ENCODE measurements around the gene DHX36. TPM values are rescaled to one million over a fixed set of nuclear protein-coding genes. Genes with fewer than 3 reads are reported as not detected.
A peak's percentile ranks its signal among the peaks of the same experiment; 100 is the strongest.

Gene DHX36
- total and polyA plus RNA-seq, 3 experiments from 2014 or later = 19.9 to 86.8 (median 74.6) TPM

DNA sequence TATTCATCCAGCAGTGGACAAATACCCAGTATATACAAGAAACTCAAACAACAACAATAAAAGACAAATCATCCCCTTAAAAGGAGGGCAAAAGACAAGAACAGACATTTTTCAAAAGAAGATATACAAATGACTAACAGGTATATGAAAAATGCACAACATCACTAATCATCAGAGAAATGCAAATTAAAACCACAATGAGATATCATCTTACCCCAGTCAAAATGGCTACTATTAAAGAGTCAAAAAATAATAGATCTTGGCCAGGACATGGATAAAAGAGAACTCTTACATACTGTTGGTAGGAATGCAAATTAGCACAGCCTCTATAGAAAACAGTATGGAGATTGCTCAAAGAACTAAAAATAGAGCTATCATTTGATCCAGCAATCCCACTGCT, 16.9 kb downstream of the DHX36 start:
- no peaks in the 10 kb centered on the region for H3K9me3 Mint-ChIP-seq
- H3K4me1 Mint-ChIP-seq = peaks cover 22 to 30% (median 25%) of the 10 kb centered on the region in 3 donors
- no peak overlapping the region for H3K4me3 Mint-ChIP-seq
- H3K27me3 Mint-ChIP-seq = no peaks in the 10 kb centered on the region
- Histone ChIP-seq H3K4me1 (ENCODE audit: insufficient read depth, low read length) (no peaks in the 10 kb centered on the region), H3K4me3 (ENCODE audit: low read length) (no peak overlapping the region), H3K36me3 (ENCODE audit: insufficient read depth, low read length) (peaks cover 31% of the 10 kb centered on the region), H3K27me3 (ENCODE audit: insufficient read depth, low read length, poor library complexity, severe bottlenecking) (no peaks in the 10 kb centered on the region), H3K27ac (ENCODE audit: low read depth, low read length) (no peak overlapping the region), H3K9me3 (ENCODE audit: low read length) (no peaks in the 10 kb centered on the region)
- no peak for DNase-seq
- ChIA-PET POLR2A (no interaction called here), CTCF (no interaction called here)
- peak overlapping the region in 6 of 8 donors; percentile 3 to 78 (median 28) for H3K27ac Mint-ChIP-seq
- H3K36me3 Mint-ChIP-seq = peaks cover 0 to 82% (median 22%) of the 10 kb centered on the region in 3 donors

GRCh38 chr3:154304936-154305335, 19.4 kb downstream of the DHX36 start:
- no peaks in the 10 kb centered on the region for H3K27me3 ChIP-seq (ENCODE audit: insufficient read depth, low read length, poor library complexity, severe bottlenecking)
- Mint-ChIP-seq H3K27me3 (no peaks in the 10 kb centered on the region), H3K9me3 (no peaks in the 10 kb centered on the region), H3K27ac (peak overlapping the region in 2 of 8 donors; percentile 57 to 79), H3K4me3 (no peak overlapping the region), H3K4me1 (peaks cover 18 to 31% (median 19%) of the 10 kb centered on the region in 3 donors), H3K36me3 (peaks cover 0 to 97% (median 34%) of the 10 kb centered on the region in 3 donors)
- ChIA-PET CTCF (no interaction called here), POLR2A (no interaction called here)
- H3K36me3 ChIP-seq (ENCODE audit: insufficient read depth, low read length) = peaks cover 48% of the 10 kb centered on the region
- no peak for DNase-seq
- H3K27ac ChIP-seq (ENCODE audit: low read depth, low read length) = no peak overlapping the region
- no peaks in the 10 kb centered on the region for H3K4me1 ChIP-seq (ENCODE audit: insufficient read depth, low read length)
- no peaks in the 10 kb centered on the region for H3K9me3 ChIP-seq (ENCODE audit: low read length)
- H3K4me3 ChIP-seq (ENCODE audit: low read length) = no peak overlapping the region

- CTCF ChIA-PET = no interaction called here
- Histone ChIP-seq H3K4me3 (ENCODE audit: low read length) (no peak overlapping the region), H3K27ac (ENCODE audit: low read depth, low read length) (no peak overlapping the region), H3K27me3 (ENCODE audit: insufficient read depth, low read length, poor library complexity, severe bottlenecking) (no peaks in the 10 kb centered on the region), H3K36me3 (ENCODE audit: insufficient read depth, low read length) (peaks cover 54% of the 10 kb centered on the region), H3K4me1 (ENCODE audit: insufficient read depth, low read length) (no peaks in the 10 kb centered on the region), H3K9me3 (ENCODE audit: low read length) (no peaks in the 10 kb centered on the region)
- H3K27ac Mint-ChIP-seq = peak overlapping the region in 2 of 8 donors; percentile 57 to 79
- no peak for DNase-seq
- H3K36me3 Mint-ChIP-seq = peaks cover 0 to 96% (median 32%) of the 10 kb centered on the region in 3 donors
- H3K9me3 Mint-ChIP-seq = no peaks in the 10 kb centered on the region
- H3K4me3 Mint-ChIP-seq = no peak overlapping the region
- peaks cover 13 to 25% (median 19%) of the 10 kb centered on the region in 3 donors for H3K4me1 Mint-ChIP-seq
- H3K27me3 Mint-ChIP-seq = no peaks in the 10 kb centered on the region
- POLR2A ChIA-PET = no interaction called here
Observed at GRCh38 chr3:154304116-154304786, 20.0 kb downstream of the DHX36 start.

GRCh38 chr3:154301561-154301960, 22.7 kb downstream of the DHX36 start:
- ChIA-PET POLR2A (no interaction called here), CTCF (no interaction called here)
- H3K4me1 ChIP-seq (ENCODE audit: insufficient read depth, low read length) = no peaks in the 10 kb centered on the region
- no peaks in the 10 kb centered on the region for H3K9me3 Mint-ChIP-seq
- H3K4me3 ChIP-seq (ENCODE audit: low read length) = no peak overlapping the region
- no peak overlapping the region for H3K27ac ChIP-seq (ENCODE audit: low read depth, low read length)
- H3K4me1 Mint-ChIP-seq = peaks cover 0 to 12% (median 11%) of the 10 kb centered on the region in 3 donors
- H3K27me3 Mint-ChIP-seq = no peaks in the 10 kb centered on the region
- H3K4me3 Mint-ChIP-seq = no peak overlapping the region
- no peaks in the 10 kb centered on the region for H3K9me3 ChIP-seq (ENCODE audit: low read length)
- DNase-seq = no peak
- H3K36me3 Mint-ChIP-seq = peaks cover 4 to 92% (median 29%) of the 10 kb centered on the region in 3 donors
- peak overlapping the region in 2 of 8 donors; percentile 12 to 47 for H3K27ac Mint-ChIP-seq
- no peaks in the 10 kb centered on the region for H3K27me3 ChIP-seq (ENCODE audit: insufficient read depth, low read length, poor library complexity, severe bottlenecking)
- peaks cover 54% of the 10 kb centered on the region for H3K36me3 ChIP-seq (ENCODE audit: insufficient read depth, low read length)

DNA sequence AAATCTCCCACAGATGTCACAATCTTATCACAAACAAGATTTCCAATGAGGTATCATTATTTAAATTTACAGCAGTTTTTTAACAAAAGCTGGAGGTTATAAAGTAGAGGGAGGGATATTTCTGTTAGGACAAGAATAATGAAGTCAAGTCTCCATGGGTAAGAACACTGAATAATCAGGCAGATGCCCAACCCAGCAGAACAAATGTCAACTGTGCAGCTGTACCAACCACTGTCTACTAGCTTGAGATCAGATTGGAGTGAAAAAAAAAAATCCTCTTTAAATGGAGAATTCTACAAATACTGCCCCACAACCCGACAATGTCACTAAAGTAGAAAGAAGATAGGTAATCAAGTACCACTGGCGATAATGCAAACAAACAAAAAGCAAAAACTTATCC, 30.3 kb downstream of the DHX36 start:
- POLR2A ChIA-PET = no interaction called here

DNA sequence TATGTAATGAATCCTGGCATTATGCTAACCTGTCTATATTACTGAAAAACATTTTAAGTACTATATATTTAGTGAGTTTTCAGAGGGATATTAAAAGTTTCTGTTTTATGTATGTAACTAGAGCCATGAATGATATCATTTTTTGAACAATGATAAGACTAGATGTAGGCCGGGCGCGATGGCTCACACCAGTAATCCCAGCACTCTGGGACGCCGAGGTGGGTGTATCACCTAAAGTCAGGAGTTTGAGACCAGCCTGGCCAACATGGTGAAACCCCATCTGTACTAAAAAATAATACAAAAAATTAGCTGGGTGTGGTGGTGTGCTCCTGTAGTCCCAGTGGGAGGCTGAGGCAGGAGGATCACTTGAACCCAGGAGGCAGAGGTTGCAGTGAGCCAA, 34.1 kb downstream of the DHX36 start:
- Mint-ChIP-seq H3K27me3 (no peaks in the 10 kb centered on the region), H3K4me3 (peak overlapping the region in 1 of 7 donors; percentile 6), H3K36me3 (peaks cover 20 to 87% (median 32%) of the 10 kb centered on the region in 3 donors), H3K27ac (peak overlapping the region in 1 of 8 donors; percentile 33), H3K9me3 (no peaks in the 10 kb centered on the region), H3K4me1 (peaks cover 3 to 23% (median 5%) of the 10 kb centered on the region in 3 donors)
- peaks cover 49% of the 10 kb centered on the region for H3K36me3 ChIP-seq (ENCODE audit: insufficient read depth, low read length)
- H3K9me3 ChIP-seq (ENCODE audit: low read length) = no peaks in the 10 kb centered on the region
- H3K4me3 ChIP-seq (ENCODE audit: low read length) = no peak overlapping the region
- DNase-seq = no peak
- no peaks in the 10 kb centered on the region for H3K27me3 ChIP-seq (ENCODE audit: insufficient read depth, low read length, poor library complexity, severe bottlenecking)
- no peak overlapping the region for H3K27ac ChIP-seq (ENCODE audit: low read depth, low read length)
- CTCF ChIA-PET = no interaction called here
- no peaks in the 10 kb centered on the region for H3K4me1 ChIP-seq (ENCODE audit: insufficient read depth, low read length)
- POLR2A ChIA-PET = no interaction called here

More for the DNA sequence above, 30.3 kb downstream of the DHX36 start:
- Mint-ChIP-seq H3K36me3 (peaks cover 20 to 84% (median 31%) of the 10 kb centered on the region in 3 donors), H3K27ac (peak overlapping the region in 5 of 8 donors; percentile 11 to 66 (median 54)), H3K27me3 (no peaks in the 10 kb centered on the region), H3K9me3 (no peaks in the 10 kb centered on the region), H3K4me3 (no peak overlapping the region), H3K4me1 (peaks cover 4 to 14% (median 6%) of the 10 kb centered on the region in 3 donors)
- no peaks in the 10 kb centered on the region for H3K27me3 ChIP-seq (ENCODE audit: insufficient read depth, low read length, poor library complexity, severe bottlenecking)
- H3K36me3 ChIP-seq (ENCODE audit: insufficient read depth, low read length) = peaks cover 52% of the 10 kb centered on the region
- H3K4me1 ChIP-seq (ENCODE audit: insufficient read depth, low read length) = no peaks in the 10 kb centered on the region
- no peak overlapping the region for H3K27ac ChIP-seq (ENCODE audit: low read depth, low read length)
- CTCF ChIA-PET = no interaction called here
- DNase-seq = no peak
- no peaks in the 10 kb centered on the region for H3K9me3 ChIP-seq (ENCODE audit: low read length)
- H3K4me3 ChIP-seq (ENCODE audit: low read length) = no peak overlapping the region

DNA sequence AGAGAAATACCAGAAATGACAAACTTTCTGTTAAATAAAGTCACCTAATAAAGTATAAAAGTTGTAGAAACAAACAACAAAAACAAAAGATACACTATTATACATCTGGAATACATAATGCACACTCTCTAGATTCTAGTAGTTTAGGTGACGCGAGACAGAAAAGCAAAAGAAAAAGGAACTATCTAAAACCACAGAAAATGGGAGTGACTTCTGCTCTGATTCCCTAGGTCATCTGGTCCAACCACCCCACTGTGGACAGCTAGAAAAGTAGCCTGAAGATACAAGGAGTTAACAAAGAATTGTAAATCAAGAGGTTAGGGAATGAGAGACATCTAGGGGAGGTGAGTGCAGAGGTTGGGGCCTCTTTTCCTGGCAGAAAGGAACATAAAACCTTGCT, 39.1 kb downstream of the DHX36 start:
- H3K27ac ChIP-seq (ENCODE audit: low read depth, low read length) = no peak overlapping the region
- no peaks in the 10 kb centered on the region for H3K27me3 Mint-ChIP-seq
- peak overlapping the region in 2 of 8 donors; percentile 11 to 72 for H3K27ac Mint-ChIP-seq
- peak overlapping the region in 1 of 7 donors; percentile 23 for H3K4me3 Mint-ChIP-seq
- DNase-seq = no peak
- no peaks in the 10 kb centered on the region for H3K9me3 ChIP-seq (ENCODE audit: low read length)
- CTCF ChIA-PET = no interaction called here
- peaks cover 11 to 88% (median 27%) of the 10 kb centered on the region in 3 donors for H3K36me3 Mint-ChIP-seq
- peaks cover 1 to 24% (median 3%) of the 10 kb centered on the region in 3 donors for H3K4me1 Mint-ChIP-seq
- peaks cover 37% of the 10 kb centered on the region for H3K36me3 ChIP-seq (ENCODE audit: insufficient read depth, low read length)
- H3K9me3 Mint-ChIP-seq = no peaks in the 10 kb centered on the region
- H3K4me1 ChIP-seq (ENCODE audit: insufficient read depth, low read length) = no peaks in the 10 kb centered on the region
- POLR2A ChIA-PET = no interaction called here
- H3K27me3 ChIP-seq (ENCODE audit: insufficient read depth, low read length, poor library complexity, severe bottlenecking) = no peaks in the 10 kb centered on the region
- H3K4me3 ChIP-seq (ENCODE audit: low read length) = no peak overlapping the region

GRCh38 chr3:154280161-154280560, 44.1 kb downstream of the DHX36 start:
- POLR2A ChIA-PET = no interaction called here
- no peak overlapping the region for H3K4me3 ChIP-seq (ENCODE audit: low read length)
- CTCF ChIA-PET = no interaction called here

More at GRCh38 chr3:154280161-154280560, 44.1 kb downstream of the DHX36 start:
- Mint-ChIP-seq H3K36me3 (peaks cover 5 to 87% (median 23%) of the 10 kb centered on the region in 3 donors), H3K27ac (peak overlapping the region in 2 of 8 donors; percentile 36 to 48), H3K4me3 (no peak overlapping the region), H3K9me3 (no peaks in the 10 kb centered on the region), H3K4me1 (peaks cover 0 to 9% (median 2%) of the 10 kb centered on the region in 3 donors), H3K27me3 (no peaks in the 10 kb centered on the region)
- Histone ChIP-seq H3K9me3 (ENCODE audit: low read length) (no peaks in the 10 kb centered on the region), H3K4me1 (ENCODE audit: insufficient read depth, low read length) (no peaks in the 10 kb centered on the region), H3K36me3 (ENCODE audit: insufficient read depth, low read length) (peaks cover 50% of the 10 kb centered on the region), H3K27ac (ENCODE audit: low read depth, low read length) (no peak overlapping the region), H3K27me3 (ENCODE audit: insufficient read depth, low read length, poor library complexity, severe bottlenecking) (no peaks in the 10 kb centered on the region)
- DNase-seq = no peak
